ENCODE results near the gene PRSS36.

PRSS36 gene

GRCh38 chr16:31188450-31189411 lies 38.9 kb upstream of the PRSS36 start:
- Mint-ChIP-seq H3K9me3 (no peaks in the 10 kb centered on the region), H3K4me3 (peak overlapping the region; percentile 4), H3K27me3 (no peaks in the 10 kb centered on the region), H3K4me1 (ENCODE audit: low read depth) (peaks cover 87% of the 10 kb centered on the region), H3K27ac (peak overlapping the region; percentile 100), H3K36me3 (ENCODE audit: low read depth) (peaks cover 100% of the 10 kb centered on the region)
- no peak for DNase-seq

GRCh38 chr16:31187808-31188189 lies 37.9 kb upstream of the PRSS36 start:
- H3K27ac Mint-ChIP-seq: peak overlapping the region; percentile 100
- H3K27me3 Mint-ChIP-seq: no peaks in the 10 kb centered on the region
- peak overlapping the region; percentile 38 for H3K4me3 Mint-ChIP-seq
- H3K36me3 Mint-ChIP-seq (ENCODE audit: low read depth): peaks cover 100% of the 10 kb centered on the region
- DNase-seq: no peak
- no peaks in the 10 kb centered on the region for H3K9me3 Mint-ChIP-seq
- peaks cover 91% of the 10 kb centered on the region for H3K4me1 Mint-ChIP-seq (ENCODE audit: low read depth)

DNA sequence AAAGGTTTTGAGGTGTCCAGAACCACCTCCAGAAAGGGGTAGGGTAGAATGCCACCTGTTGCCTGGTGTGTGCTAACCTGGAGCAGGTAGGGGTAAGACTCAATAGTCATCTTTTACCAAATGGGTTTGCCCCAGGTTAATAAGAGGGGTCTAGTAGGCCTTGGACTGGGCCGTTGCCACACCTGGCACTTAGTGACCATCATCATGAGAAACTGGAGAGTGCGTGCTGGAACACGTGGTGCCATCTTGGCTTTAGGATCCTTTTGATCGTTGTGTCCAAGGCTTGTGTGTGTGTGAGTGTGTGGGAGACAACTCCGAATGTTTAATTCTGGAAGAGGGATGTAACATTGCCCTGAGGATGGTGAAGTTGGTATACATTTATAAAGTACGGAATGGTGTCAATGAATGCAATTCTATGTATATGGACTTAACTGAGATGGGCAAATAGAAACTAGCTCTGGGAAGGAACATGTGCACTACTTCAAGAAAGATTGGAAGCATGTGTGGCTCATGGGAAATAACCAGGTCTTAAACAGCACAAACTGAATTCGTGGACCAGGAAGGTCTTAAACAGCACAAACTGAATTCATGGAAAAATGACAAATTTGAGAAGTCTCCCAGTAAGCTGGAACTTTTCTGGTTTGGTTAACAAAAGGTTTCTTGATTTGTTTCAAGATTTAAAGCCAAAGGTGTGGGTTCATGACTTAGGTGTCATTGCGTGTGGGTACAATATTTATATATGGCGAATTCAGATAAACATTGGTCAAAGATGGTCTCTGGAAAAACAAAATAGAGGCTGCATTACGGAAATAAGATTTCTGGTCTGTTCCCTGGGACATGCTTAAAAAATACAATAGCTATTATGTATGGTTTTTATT lies 37.3 kb upstream of the PRSS36 start:
- peak overlapping the region; percentile 100 for H3K27ac Mint-ChIP-seq
- peaks cover 95% of the 10 kb centered on the region for H3K4me1 Mint-ChIP-seq (ENCODE audit: low read depth)
- H3K27me3 Mint-ChIP-seq: no peaks in the 10 kb centered on the region
- H3K4me3 Mint-ChIP-seq: peak overlapping the region; percentile 38
- no peaks in the 10 kb centered on the region for H3K9me3 Mint-ChIP-seq
- H3K36me3 Mint-ChIP-seq (ENCODE audit: low read depth): peaks cover 100% of the 10 kb centered on the region
- no peak for DNase-seq

- Mint-ChIP-seq H3K4me3 (peak overlapping the region; percentile 96), H3K4me1 (ENCODE audit: low read depth) (peaks cover 87% of the 10 kb centered on the region), H3K36me3 (ENCODE audit: low read depth) (peaks cover 100% of the 10 kb centered on the region), H3K9me3 (no peaks in the 10 kb centered on the region), H3K27me3 (no peaks in the 10 kb centered on the region), H3K27ac (peak overlapping the region; percentile 100)
- DNase-seq: no peak
Measured at GRCh38 chr16:31186176-31186575, 36.3 kb upstream of the PRSS36 start.

GRCh38 chr16:31185339-31185738 lies 35.5 kb upstream of the PRSS36 start:
- Mint-ChIP-seq H3K4me3 (peak overlapping the region; percentile 96), H3K4me1 (ENCODE audit: low read depth) (peaks cover 80% of the 10 kb centered on the region), H3K27me3 (no peaks in the 10 kb centered on the region), H3K9me3 (no peaks in the 10 kb centered on the region), H3K27ac (peak overlapping the region; percentile 100), H3K36me3 (ENCODE audit: low read depth) (peaks cover 100% of the 10 kb centered on the region)
- no peak for DNase-seq

- Mint-ChIP-seq H3K27me3 (no peaks in the 10 kb centered on the region), H3K36me3 (ENCODE audit: low read depth) (peaks cover 99% of the 10 kb centered on the region), H3K27ac (peak overlapping the region; percentile 100), H3K4me3 (peak overlapping the region; percentile 96), H3K9me3 (no peaks in the 10 kb centered on the region), H3K4me1 (ENCODE audit: low read depth) (peaks cover 76% of the 10 kb centered on the region)
- no peak for DNase-seq
Measured at GRCh38 chr16:31184888-31185287, 35.0 kb upstream of the PRSS36 start.

- H3K27ac Mint-ChIP-seq: peak overlapping the region; percentile 100
- H3K36me3 Mint-ChIP-seq (ENCODE audit: low read depth): peaks cover 91% of the 10 kb centered on the region
- peaks cover 74% of the 10 kb centered on the region for H3K4me1 Mint-ChIP-seq (ENCODE audit: low read depth)
- H3K9me3 Mint-ChIP-seq: no peaks in the 10 kb centered on the region
- peak overlapping the region; percentile 96 for H3K4me3 Mint-ChIP-seq
- H3K27me3 Mint-ChIP-seq: no peaks in the 10 kb centered on the region
- no peak for DNase-seq
Measured at GRCh38 chr16:31183432-31184428, 33.9 kb upstream of the PRSS36 start.

- peaks cover 70% of the 10 kb centered on the region for H3K4me1 Mint-ChIP-seq (ENCODE audit: low read depth)
- H3K27ac Mint-ChIP-seq: peak overlapping the region; percentile 100
- H3K36me3 Mint-ChIP-seq (ENCODE audit: low read depth): peaks cover 77% of the 10 kb centered on the region
- H3K4me3 Mint-ChIP-seq: peak overlapping the region; percentile 96
- H3K9me3 Mint-ChIP-seq: no peaks in the 10 kb centered on the region
- H3K27me3 Mint-ChIP-seq: no peaks in the 10 kb centered on the region
- no peak for DNase-seq
Measured at GRCh38 chr16:31182391-31182790, 32.5 kb upstream of the PRSS36 start.

DNA sequence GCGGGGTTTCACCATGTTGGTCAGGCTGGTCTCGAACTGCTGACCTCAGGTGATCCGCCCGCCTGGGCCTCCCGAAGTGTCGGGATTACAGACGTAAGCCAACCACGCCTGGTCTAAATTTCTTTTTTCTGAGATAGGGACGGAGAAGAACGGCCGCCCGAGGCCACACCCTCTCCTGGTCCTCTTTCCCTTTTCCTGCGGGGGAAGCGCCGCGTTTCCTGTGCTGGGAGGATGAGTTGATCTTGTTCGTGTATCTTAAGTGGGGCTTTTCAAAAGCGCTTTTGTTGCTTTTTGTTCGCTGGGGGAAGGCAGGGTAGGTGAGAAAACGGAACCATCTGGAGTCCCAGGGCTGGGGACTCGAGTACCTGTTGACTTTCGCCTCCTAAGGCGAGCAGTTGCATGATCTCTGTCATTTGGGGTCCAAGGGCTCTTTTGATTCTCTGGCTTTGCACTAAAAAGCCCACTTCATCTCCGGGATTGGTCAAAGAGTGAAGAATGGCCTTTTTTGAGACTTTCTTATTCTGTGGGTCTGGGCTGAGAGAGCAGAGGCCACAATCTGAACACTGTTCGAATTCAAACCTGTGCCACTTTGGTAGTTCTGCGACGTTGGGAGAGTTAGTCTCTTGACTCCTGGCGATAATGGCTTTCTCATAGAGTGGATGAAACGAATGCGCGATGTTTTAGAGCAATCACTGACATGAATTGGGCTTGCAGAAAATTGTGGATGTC lies 31.4 kb upstream of the PRSS36 start:
- Mint-ChIP-seq H3K27ac (peak overlapping the region; percentile 100), H3K4me1 (ENCODE audit: low read depth) (peaks cover 67% of the 10 kb centered on the region), H3K27me3 (no peaks in the 10 kb centered on the region), H3K36me3 (ENCODE audit: low read depth) (peaks cover 66% of the 10 kb centered on the region), H3K4me3 (peak overlapping the region; percentile 96), H3K9me3 (no peaks in the 10 kb centered on the region)
- DNase-seq: peak; percentile 64

DNA sequence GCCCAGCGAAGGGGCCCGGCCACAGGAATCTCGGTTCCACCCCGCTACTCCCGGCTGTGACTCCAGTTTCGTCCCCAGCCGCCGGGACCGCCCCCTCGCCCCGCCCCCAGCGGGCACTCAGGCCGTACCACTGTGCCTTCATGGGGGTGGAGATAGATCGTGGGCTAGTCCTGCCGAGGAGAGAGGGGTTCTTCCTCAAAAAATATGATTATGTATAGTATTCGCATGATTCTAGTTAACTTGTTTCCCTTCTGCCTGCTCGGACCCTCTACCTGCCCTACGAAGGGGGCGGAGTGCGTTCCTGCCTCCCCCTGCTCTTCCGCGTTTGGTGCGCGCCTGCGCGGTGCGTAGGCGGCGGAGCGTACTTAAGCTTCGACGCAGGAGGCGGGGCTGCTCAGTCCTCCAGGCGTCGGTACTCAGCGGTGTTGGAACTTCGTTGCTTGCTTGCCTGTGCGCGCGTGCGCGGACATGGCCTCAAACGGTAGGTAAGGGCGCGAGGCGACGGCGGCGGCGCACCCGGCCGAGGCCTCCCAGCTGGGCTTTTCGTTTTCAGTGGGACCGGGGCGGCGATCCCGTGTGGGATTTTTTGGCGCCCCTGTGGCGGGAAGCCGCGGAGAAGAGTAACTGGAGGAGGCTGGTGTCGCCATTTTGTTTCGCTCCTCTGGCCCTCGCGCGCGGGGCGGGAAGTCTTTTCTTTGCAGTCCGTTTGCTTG lies 30.0 kb upstream of the PRSS36 start, which contains the start of gene FUS:
FUS (plus strand) TSS at position 393 of the 713 bp plus-strand sequence; CDS start at position 469, 76 bp downstream.
- Mint-ChIP-seq H3K27ac (peak within 1 kb of the TSS; percentile 100), H3K4me1 (ENCODE audit: low read depth) (peaks cover 55% of the 10 kb centered on the region), H3K9me3 (no peaks in the 10 kb centered on the region), H3K36me3 (ENCODE audit: low read depth) (peaks cover 53% of the 10 kb centered on the region), H3K4me3 (peak within 1 kb of the TSS; percentile 96), H3K27me3 (no peaks in the 10 kb centered on the region)
- DNase-seq: peak; percentile 95

- Mint-ChIP-seq H3K4me3 (peak overlapping the region; percentile 96), H3K27ac (peak overlapping the region; percentile 100), H3K4me1 (ENCODE audit: low read depth) (peaks cover 51% of the 10 kb centered on the region), H3K27me3 (no peaks in the 10 kb centered on the region), H3K36me3 (ENCODE audit: low read depth) (peaks cover 46% of the 10 kb centered on the region), H3K9me3 (no peaks in the 10 kb centered on the region)
- DNase-seq: no peak
Measured at GRCh38 chr16:31179219-31179746, 29.4 kb upstream of the PRSS36 start.

GRCh38 chr16:31177136-31177535 lies 27.3 kb upstream of the PRSS36 start:
- Mint-ChIP-seq H3K4me1 (ENCODE audit: low read depth) (peaks cover 30% of the 10 kb centered on the region), H3K36me3 (ENCODE audit: low read depth) (peaks cover 25% of the 10 kb centered on the region), H3K27me3 (no peaks in the 10 kb centered on the region), H3K4me3 (peak overlapping the region; percentile 32), H3K27ac (peak overlapping the region; percentile 81), H3K9me3 (no peaks in the 10 kb centered on the region)
- DNase-seq: peak; percentile 56
